Bone marrow (tissue), 2 donors: ENCODE measurements around the gene CBX4.

Experiments used
- DNase-seq, 2 donors: peaks; one replicate each; lab custom pipeline; 2025; lab: John Stamatoyannopoulos, UW

CBX4 gene

GRCh38 chr17:79799174-79799537, 40.1 kb downstream of the CBX4 start:
- no peak for DNase-seq

GRCh38 chr17:79798299-79799173, 40.7 kb downstream of the CBX4 start:
- DNase-seq: no peak

GRCh38 chr17:79797492-79798298, 41.5 kb downstream of the CBX4 start:
- DNase-seq: no peak

- peak; percentile 89 to 99 for DNase-seq
Measured at GRCh38 chr17:79796763-79797491, 42.3 kb downstream of the CBX4 start, which contains the start of gene CBX8. Gene CBX8, minus strand, starts transcription at chr17:79797077. Its CDS starts 79 bp downstream, at chr17:79796998.

GRCh38 chr17:79796444-79796762, 42.8 kb downstream of the CBX4 start:
- peak in 1 of 2 donors; percentile 36 for DNase-seq

GRCh38 chr17:79795795-79796443, 43.3 kb downstream of the CBX4 start:
- DNase-seq: no peak

- DNase-seq: no peak
Measured at GRCh38 chr17:79794659-79795511, 44.4 kb downstream of the CBX4 start.

- no peak for DNase-seq
Measured at GRCh38 chr17:79793924-79794304, 45.3 kb downstream of the CBX4 start.

- no peak for DNase-seq
Measured at GRCh38 chr17:79792984-79793923, 46.0 kb downstream of the CBX4 start.

- no peak for DNase-seq
Measured at GRCh38 chr17:79792341-79792871, 46.8 kb downstream of the CBX4 start.

GRCh38 chr17:79791735-79792161, 47.5 kb downstream of the CBX4 start:
- DNase-seq: no peak

GRCh38 chr17:79790805-79791734, 48.2 kb downstream of the CBX4 start:
- DNase-seq: no peak

- peak in 1 of 2 donors; percentile 21 for DNase-seq
Measured at GRCh38 chr17:79789943-79790804, 49.1 kb downstream of the CBX4 start.

- DNase-seq: no peak
Measured at GRCh38 chr17:79788989-79789942, 50.0 kb downstream of the CBX4 start.

GRCh38 chr17:79788455-79788854, 50.8 kb downstream of the CBX4 start:
- DNase-seq: no peak

- DNase-seq: no peak
Measured at GRCh38 chr17:79786930-79787643, 52.2 kb downstream of the CBX4 start.
